GM12875 (cell line): ENCODE measurements around the gene CGA.
A peak's percentile ranks its signal among the peaks of the same experiment; 100 is the strongest.
"Not testable (repeated sequence)": the region's sequence is repeated elsewhere in the genome, so short reads cannot be mapped to it uniquely, and the experiment has no call there.

Experiments
- H3K4me3 ChIP-seq: one replicate; pipeline ENCODE4 v1.5.1; 2011; ENCODE audit warnings: low read depth, low read length, control low read depth
- TF ChIP-seq, protein P1 (sequence below): IDR thresholded peaks from 2 replicates; pipeline ENCODE4 v1.5.1; 2011; ENCODE audit warnings: low read depth, mild to moderate bottlenecking, control low read depth, inconsistent platforms, low read length, moderate library complexity, borderline replicate concordance; ENCODE audit not compliant: insufficient read depth

Gene CGA

GRCh38 chr6:87095087-87095509, at the start of gene CGA:
Gene CGA, minus strand, starts transcription at chr6:87095106. Its CDS starts 6,906 bp downstream, at chr6:87088200.
- TF ChIP-seq, protein P1, sequence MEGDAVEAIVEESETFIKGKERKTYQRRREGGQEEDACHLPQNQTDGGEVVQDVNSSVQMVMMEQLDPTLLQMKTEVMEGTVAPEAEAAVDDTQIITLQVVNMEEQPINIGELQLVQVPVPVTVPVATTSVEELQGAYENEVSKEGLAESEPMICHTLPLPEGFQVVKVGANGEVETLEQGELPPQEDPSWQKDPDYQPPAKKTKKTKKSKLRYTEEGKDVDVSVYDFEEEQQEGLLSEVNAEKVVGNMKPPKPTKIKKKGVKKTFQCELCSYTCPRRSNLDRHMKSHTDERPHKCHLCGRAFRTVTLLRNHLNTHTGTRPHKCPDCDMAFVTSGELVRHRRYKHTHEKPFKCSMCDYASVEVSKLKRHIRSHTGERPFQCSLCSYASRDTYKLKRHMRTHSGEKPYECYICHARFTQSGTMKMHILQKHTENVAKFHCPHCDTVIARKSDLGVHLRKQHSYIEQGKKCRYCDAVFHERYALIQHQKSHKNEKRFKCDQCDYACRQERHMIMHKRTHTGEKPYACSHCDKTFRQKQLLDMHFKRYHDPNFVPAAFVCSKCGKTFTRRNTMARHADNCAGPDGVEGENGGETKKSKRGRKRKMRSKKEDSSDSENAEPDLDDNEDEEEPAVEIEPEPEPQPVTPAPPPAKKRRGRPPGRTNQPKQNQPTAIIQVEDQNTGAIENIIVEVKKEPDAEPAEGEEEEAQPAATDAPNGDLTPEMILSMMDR, result no peak
- H3K4me3 ChIP-seq, result no peak within 1 kb of the TSS

DNA sequence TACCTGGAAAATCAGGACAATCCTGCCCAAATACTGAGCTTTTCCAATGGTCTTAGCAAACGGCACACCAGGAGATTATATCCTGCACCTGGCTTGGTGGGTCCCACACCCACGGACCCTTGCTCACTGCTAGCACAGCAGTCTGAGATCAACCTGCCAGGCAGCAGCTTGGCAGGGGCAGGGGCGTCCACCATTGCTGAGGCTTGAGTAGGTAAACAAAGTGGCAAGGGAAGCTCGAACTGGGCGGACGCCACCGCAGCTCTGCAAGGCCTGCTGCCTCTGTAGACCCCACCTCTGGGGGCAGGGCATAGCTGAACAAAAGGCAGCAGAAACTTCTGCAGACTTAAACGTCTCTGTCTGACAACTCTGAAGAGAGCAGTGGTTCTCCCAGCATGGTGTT, 45.0 kb upstream of the CGA start:
- H3K4me3 ChIP-seq, result not testable (repeated sequence)

GRCh38 chr6:87139236-87139635, 44.3 kb upstream of the CGA start:
- TF ChIP-seq, protein P1, result peak; percentile 50
- no peak overlapping the region for H3K4me3 ChIP-seq

GRCh38 chr6:87136963-87137362, 42.1 kb upstream of the CGA start:
- H3K4me3 ChIP-seq, result no peak overlapping the region
- TF ChIP-seq, protein P1, result no peak

- no peak overlapping the region for H3K4me3 ChIP-seq
- TF ChIP-seq, protein P1, result no peak
Measured at GRCh38 chr6:87127737-87128136, 32.8 kb upstream of the CGA start.

DNA sequence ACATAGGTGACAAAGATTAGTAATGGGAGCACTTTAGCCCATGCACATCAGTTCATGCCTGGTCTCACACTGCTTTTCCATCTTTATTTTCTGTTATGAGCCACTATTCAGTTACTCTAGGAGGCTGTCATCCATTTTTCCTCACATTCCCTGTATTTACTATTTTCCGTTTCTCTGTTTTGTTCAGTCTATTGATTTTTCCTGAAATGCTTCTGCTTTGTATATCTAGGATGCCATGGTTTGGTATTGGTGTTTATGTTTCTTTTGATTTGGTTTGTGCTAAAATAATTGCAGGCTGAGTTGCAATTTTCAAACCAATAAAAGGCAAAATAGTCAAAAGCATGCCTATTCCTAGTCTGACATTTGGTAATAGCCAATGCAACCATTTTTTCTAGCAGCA, 31.6 kb upstream of the CGA start:
- H3K4me3 ChIP-seq, result no peak overlapping the region
- TF ChIP-seq, protein P1, result no peak

- no peak overlapping the region for H3K4me3 ChIP-seq
- TF ChIP-seq, protein P1, result no peak
Measured at GRCh38 chr6:87124074-87124473, 29.2 kb upstream of the CGA start.

- H3K4me3 ChIP-seq, result no peak overlapping the region
Measured at GRCh38 chr6:87122477-87122876, 27.6 kb upstream of the CGA start.

More at GRCh38 chr6:87122477-87122876, 27.6 kb upstream of the CGA start:
- TF ChIP-seq, protein P1, result no peak
